IMR-90 (cell line): Measurements from ENCODE around the gene LETM1. TPM values are rescaled to one million over a fixed set of nuclear protein-coding genes. Genes with fewer than 3 reads are reported as not detected.
A peak's percentile ranks its signal among the peaks of the same experiment; 100 is the strongest.

Experiments
- ATAC-seq: fragments of 200-7000 bp; cut with Tn5 transposase; 2 replicates; pipeline ENCODE4 v1.9.1; 2020; ENCODE audit warnings: low read depth, mild to moderate bottlenecking, moderate library complexity
- BruUV-seq: library from RNA; stranded (reverse); fragments of 400-500 nt; replicated peaks from 2 replicates; lab custom pipeline; 2021; lab: Mats Ljungman, UMichigan
- CTCF ChIA-PET: fragments of 300-600 bp; formaldehyde crosslinking; extraction: SDS; loops from one replicate; lab custom pipeline; 2021; ENCODE audit warnings: antibody characterized with exemption; lab: Yijun Ruan, JAX
- POLR2A ChIA-PET: fragments of 300-600 bp; sonication (Branson Sonifier 250); formaldehyde crosslinking; loops from one replicate; lab custom pipeline; 2022; ENCODE audit warnings: antibody characterized with exemption; ENCODE audit not compliant: unreplicated experiment; lab: Charles Lee
- DNase-seq: peaks from one replicate; pipeline ENCODE4 v3.0.0; 2013
- H2AFZ ChIP-seq: replicated peaks from 2 replicates; pipeline ENCODE3; 2013; ENCODE audit warnings: low read length, mild to moderate bottlenecking; ENCODE audit not compliant: poor library complexity
- H2AK5ac ChIP-seq: 2 replicates; pipeline ENCODE4 v1.6.1; 2013; ENCODE audit warnings: low read depth, low read length, inconsistent platforms
- H2AK9ac ChIP-seq: replicated peaks from 2 replicates; pipeline ENCODE3; 2013; ENCODE audit warnings: mild to moderate bottlenecking, low read depth, low read length, moderate library complexity; ENCODE audit not compliant: poor library complexity
- H2BK120ac ChIP-seq: 2 replicates; pipeline ENCODE4 v1.6.1; 2013; ENCODE audit warnings: low read depth, low read length, inconsistent platforms
- H2BK15ac ChIP-seq: 3 replicates; pipeline ENCODE4 v1.6.1; 2013; ENCODE audit warnings: low read depth, low read length, inconsistent platforms
- H2BK20ac ChIP-seq: 2 replicates; pipeline ENCODE4 v1.6.1; 2013; ENCODE audit warnings: low read depth, mild to moderate bottlenecking, inconsistent platforms, low read length, moderate library complexity
- H2BK5ac ChIP-seq: 2 replicates; pipeline ENCODE4 v1.6.1; 2013; ENCODE audit warnings: mild to moderate bottlenecking, low read depth, low read length, inconsistent platforms; ENCODE audit not compliant: poor library complexity, severe bottlenecking
- H3K14ac ChIP-seq: replicated peaks from 2 replicates; pipeline ENCODE4 v1.6.1; 2013; ENCODE audit warnings: low read depth, low read length, inconsistent platforms
- H3K18ac ChIP-seq: 2 replicates; pipeline ENCODE4 v1.6.1; 2013; ENCODE audit warnings: low read depth, low read length, control low read depth
- H3K23ac ChIP-seq: 2 replicates; pipeline ENCODE4 v1.6.1; 2013; ENCODE audit warnings: low read depth, low read length, inconsistent platforms
- H3K27ac ChIP-seq: 2 replicates; pipeline ENCODE4 v1.5.1; 2013; ENCODE audit warnings: mild to moderate bottlenecking, control low read depth, low read length; ENCODE audit not compliant: insufficient read depth
- H3K27me3 ChIP-seq: 2 replicates; pipeline ENCODE4 v1.6.1; 2013; ENCODE audit warnings: low read length; ENCODE audit not compliant: control insufficient read depth, insufficient read depth
- H3K36me3 ChIP-seq: 2 replicates; pipeline ENCODE4 v1.6.1; 2013; ENCODE audit warnings: low read length, mixed read lengths; ENCODE audit not compliant: control insufficient read depth, insufficient read depth
- H3K4ac ChIP-seq: 2 replicates; pipeline ENCODE4 v1.6.1; 2013; ENCODE audit warnings: low read depth, low read length, inconsistent platforms
- H3K4me1 ChIP-seq: 2 replicates; pipeline ENCODE4 v1.6.1; 2013; ENCODE audit warnings: low read length, mixed read lengths; ENCODE audit not compliant: control insufficient read depth, insufficient read depth
- H3K4me2 ChIP-seq: 2 replicates; pipeline ENCODE4 v1.6.1; 2013; ENCODE audit warnings: low read depth, mild to moderate bottlenecking, control low read depth, low read length, moderate library complexity
- H3K4me3 ChIP-seq: 2 replicates; pipeline ENCODE4 v1.5.1; 2013; ENCODE audit warnings: low read depth, mild to moderate bottlenecking, control low read depth, low read length, moderate library complexity; ENCODE audit not compliant: insufficient read depth
- H3K56ac ChIP-seq: 2 replicates; pipeline ENCODE4 v1.6.1; 2013; ENCODE audit warnings: low read length, inconsistent platforms; ENCODE audit not compliant: insufficient read depth; ENCODE audit errors: extremely low read depth
- H3K79me1 ChIP-seq, 2 experiments: 2 replicates each; pipeline ENCODE4 v1.6.1; 2013; ENCODE audit warnings: low read length in 2 of 2, inconsistent platforms in 1 of 2, low read depth in 1 of 2
- H3K9ac ChIP-seq: 2 replicates; pipeline ENCODE4 v1.6.1; 2013; ENCODE audit warnings: low read depth, low read length, control low read depth
- H3K9me1 ChIP-seq: 2 replicates; pipeline ENCODE4 v1.6.1; 2013; ENCODE audit warnings: low read length, inconsistent platforms; ENCODE audit not compliant: insufficient read depth
- H3K9me3 ChIP-seq: 2 replicates; pipeline ENCODE4 v1.6.1; 2013; ENCODE audit warnings: low read length; ENCODE audit not compliant: control insufficient read depth, insufficient read depth
- H4K20me1 ChIP-seq: 2 replicates; pipeline ENCODE4 v1.6.1; 2013; ENCODE audit warnings: low read length, inconsistent platforms; ENCODE audit not compliant: insufficient read depth
- H4K5ac ChIP-seq: 2 replicates; pipeline ENCODE4 v1.6.1; 2013; ENCODE audit warnings: mild to moderate bottlenecking, low read depth, low read length, control low read depth
- H4K8ac ChIP-seq, 2 experiments: 2 replicates each; pipeline ENCODE4 v1.6.1; 2013; ENCODE audit warnings: low read depth in 2 of 2, low read length in 2 of 2, control low read depth in 1 of 2, inconsistent platforms in 1 of 2
- H4K91ac ChIP-seq: 2 replicates; pipeline ENCODE4 v1.6.1; 2013; ENCODE audit warnings: low read depth, low read length, inconsistent platforms; ENCODE audit not compliant: insufficient read depth
- BHLHE40 ChIP-seq: fragments of 150-350 bp; IDR thresholded peaks from 2 replicates; pipeline ENCODE4 v1.6.1; 2016; ENCODE audit warnings: mild to moderate bottlenecking, low read depth, low read length
- FOS ChIP-seq: fragments of 150-350 bp; IDR thresholded peaks from 2 replicates; pipeline ENCODE4 v1.6.1; 2016; ENCODE audit warnings: low read depth, low read length
- MAFK ChIP-seq: IDR thresholded peaks from 2 replicates; pipeline ENCODE4 v1.6.1; 2012; ENCODE audit warnings: low read depth, low read length, improper control_type of control experiment
- MAZ ChIP-seq: IDR thresholded peaks from 2 replicates; pipeline ENCODE4 v1.6.1; 2012; ENCODE audit warnings: low read depth, mild to moderate bottlenecking, low read length, improper control_type of control experiment, moderate library complexity, borderline replicate concordance
- MXI1 ChIP-seq: IDR thresholded peaks from 2 replicates; pipeline ENCODE4 v1.6.1; 2012; ENCODE audit warnings: low read depth, mild to moderate bottlenecking, low read length, moderate library complexity, borderline replicate concordance
- WGBS, 2 experiments: methylation state at CpG; one replicate each; pipeline versions ENCODE4 v1.1.5 to v1.1.7; 2013; ENCODE audit warnings: missing lambda C conversion rate in 2 of 2; ENCODE audit not compliant: insufficient read length in 1 of 2; ENCODE audit errors: extremely low coverage in 2 of 2; 5-methylcytosine and 5-hydroxymethylcytosine counted together
- dilution Hi-C: fragments of 300-500 bp; cut with HindIII; formaldehyde crosslinking; loops from one replicate; pipeline ENCODE4 v1.14.3; 2018; ENCODE audit warnings: low sequenced_read_pairs; ENCODE audit not compliant: unreplicated experiment
- in situ Hi-C: fragments of 300-500 bp; cut with MboI; formaldehyde crosslinking; loops from 3 replicates; pipeline ENCODE4 v1.14.3; 2019; ENCODE audit warnings: low sequenced_read_pairs, inconsistent platforms, mixed read lengths
- intact Hi-C: fragments of 100-400 bp; cut with micrococcal nuclease; formaldehyde crosslinking; loops from 2 replicates; pipeline ENCODE4 v1.10.0; 2022
- polyA plus RNA-seq, 3 experiments: library from polyadenylated mRNA; depleted of rRNA; stranded (reverse); fragments of >200 nt; gene quantifications; 2 replicates each; pipeline ENCODE4 v1.2.3, GENCODE V29; 2012; ENCODE audit warnings: low replicate concordance in 1 of 3
- total RNA-seq: library from RNA; depleted of rRNA; stranded (reverse); fragments of >200 nt; gene quantifications from 2 replicates; pipeline ENCODE4 v1.2.3, GENCODE V29; 2012
- TF ChIP-seq, protein P1 (sequence below): conservative IDR thresholded peaks from 2 replicates; pipeline ENCODE4 v1.5.1; 2012; ENCODE audit warnings: mild to moderate bottlenecking, low read depth, low read length, improper control_type of control experiment

Gene LETM1
- total and polyA plus RNA-seq, 2 of the 4 experiments (the other 2 are of a cell fraction) = 25.0 to 49.3 TPM

DNA sequence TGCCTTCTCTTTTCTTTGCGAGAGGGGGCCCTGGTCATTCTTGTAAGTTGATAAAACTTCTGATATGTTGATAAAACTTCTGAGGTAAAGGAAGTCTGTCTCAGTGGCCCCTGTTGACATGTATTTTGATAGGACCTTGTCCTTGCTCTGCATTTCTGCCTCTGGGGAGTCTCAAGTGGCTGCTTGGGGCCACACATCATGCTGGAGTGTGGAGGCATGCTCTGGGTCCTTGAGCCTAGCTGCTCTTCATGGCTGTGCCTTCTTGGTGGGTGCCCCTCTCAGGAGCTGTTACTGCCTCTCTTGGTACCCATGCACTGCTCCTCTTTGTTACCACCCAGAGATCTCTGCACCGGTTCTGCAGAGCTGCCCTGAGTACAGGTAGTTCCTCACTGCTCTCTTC is 29.5 kb upstream of the LETM1 start:
- POLR2A ChIA-PET = no interaction called here
- H2BK5ac ChIP-seq = no peak overlapping the region
- H3K9me1 ChIP-seq = peaks cover 24% of the 10 kb centered on the region
- H3K79me1 ChIP-seq = peaks cover 0 to 25% of the 10 kb centered on the region in 2 experiments; a peak in 2 of 4 replicates
- no peak overlapping the region for H3K4me2 ChIP-seq
- no peak overlapping the region for H3K14ac ChIP-seq
- H2BK15ac ChIP-seq = no peak overlapping the region
- in situ Hi-C loops (no loop called here), dilution Hi-C loops (no loop called here), intact Hi-C loops (no loop called here)
- no peak overlapping the region for H4K91ac ChIP-seq
- H2AK9ac ChIP-seq = no peak overlapping the region
- ATAC-seq (no peak), DNase-seq (no peak)
- H2AK5ac ChIP-seq = no peak overlapping the region
- no peak overlapping the region for H3K23ac ChIP-seq
- no peaks in the 10 kb centered on the region for H3K9me3 ChIP-seq
- H2BK120ac ChIP-seq = no peak overlapping the region
- H3K27me3 ChIP-seq = no peaks in the 10 kb centered on the region
- WGBS, 2 experiments = no CpG with 5 or more reads among the region's 2 CpGs
- H4K8ac ChIP-seq = no peak overlapping the region
- CTCF ChIA-PET = interaction anchor here (0.8 kb wide), 1 partner anchor 11 kb away, joined by 3 read pairs; no protein-coding TSS in a partner anchor
- peaks cover 76% of the 10 kb centered on the region for H4K20me1 ChIP-seq
- no peak overlapping the region for H3K9ac ChIP-seq
- TF ChIP-seq MXI1 = no peak
- no peak for TF ChIP-seq BHLHE40
- no peak for TF ChIP-seq MAZ
- TF ChIP-seq, protein P1, sequence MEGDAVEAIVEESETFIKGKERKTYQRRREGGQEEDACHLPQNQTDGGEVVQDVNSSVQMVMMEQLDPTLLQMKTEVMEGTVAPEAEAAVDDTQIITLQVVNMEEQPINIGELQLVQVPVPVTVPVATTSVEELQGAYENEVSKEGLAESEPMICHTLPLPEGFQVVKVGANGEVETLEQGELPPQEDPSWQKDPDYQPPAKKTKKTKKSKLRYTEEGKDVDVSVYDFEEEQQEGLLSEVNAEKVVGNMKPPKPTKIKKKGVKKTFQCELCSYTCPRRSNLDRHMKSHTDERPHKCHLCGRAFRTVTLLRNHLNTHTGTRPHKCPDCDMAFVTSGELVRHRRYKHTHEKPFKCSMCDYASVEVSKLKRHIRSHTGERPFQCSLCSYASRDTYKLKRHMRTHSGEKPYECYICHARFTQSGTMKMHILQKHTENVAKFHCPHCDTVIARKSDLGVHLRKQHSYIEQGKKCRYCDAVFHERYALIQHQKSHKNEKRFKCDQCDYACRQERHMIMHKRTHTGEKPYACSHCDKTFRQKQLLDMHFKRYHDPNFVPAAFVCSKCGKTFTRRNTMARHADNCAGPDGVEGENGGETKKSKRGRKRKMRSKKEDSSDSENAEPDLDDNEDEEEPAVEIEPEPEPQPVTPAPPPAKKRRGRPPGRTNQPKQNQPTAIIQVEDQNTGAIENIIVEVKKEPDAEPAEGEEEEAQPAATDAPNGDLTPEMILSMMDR = no peak
- TF ChIP-seq FOS = no peak
- TF ChIP-seq MAFK = no peak
- H2AFZ ChIP-seq = no peak overlapping the region
- no peak overlapping the region for H3K4ac ChIP-seq
- peaks cover 19% of the 10 kb centered on the region for H3K4me1 ChIP-seq
- H3K27ac ChIP-seq = peak overlapping the region; percentile 55; the same call in 1 of the 2 replicates
- no peak overlapping the region for H3K18ac ChIP-seq
- H3K4me3 ChIP-seq = no peak overlapping the region
- H2BK20ac ChIP-seq = no peak overlapping the region
- no TSS peak for BruUV-seq
- no peaks in the 10 kb centered on the region for H3K36me3 ChIP-seq
- H4K5ac ChIP-seq = peak overlapping the region; percentile 51
- H3K56ac ChIP-seq = no peak overlapping the region
